H1 (cell line): ENCODE data around the gene ZNF619. TPM values are rescaled to one million over a fixed set of nuclear protein-coding genes. Genes with fewer than 3 reads are reported as not detected.

Source experiments
- CTCF ChIA-PET: fragments of 300-600 bp; sonication (Branson Sonifier 250); formaldehyde crosslinking; loops from one replicate; lab custom pipeline; 2021; ENCODE audit not compliant: partially characterized antibody; lab: Charles Lee
- POLR2A ChIA-PET: fragments of 300-600 bp; sonication (Branson Sonifier 250); formaldehyde crosslinking; loops from one replicate; lab custom pipeline; 2021; ENCODE audit warnings: inconsistent platforms; ENCODE audit not compliant: partially characterized antibody; lab: Charles Lee
- DNase-seq, 2 experiments: peaks; one replicate each; pipeline versions ENCODE4 v3.0.0 to v3.0.0-alpha.2; 2010 to 2022; ENCODE audit warnings: low spot score in 2 of 2, low read depth in 1 of 2, mixed read lengths in 1 of 2
- FAIRE-seq: peaks from 2 replicates; lab custom pipeline; 2011; peaks lifted over from hg19 to GRCh38; lab: Jason Lieb, UNC
- H2AFZ ChIP-seq: 2 replicates; pipeline ENCODE4 v1.8.1; 2012; ENCODE audit warnings: low read length, inconsistent platforms
- H2AK5ac ChIP-seq: 2 replicates; pipeline ENCODE4 v1.6.1; 2013; ENCODE audit warnings: low read depth, low read length
- H2BK120ac ChIP-seq: replicated peaks from 2 replicates; pipeline ENCODE3; 2013; ENCODE audit warnings: low read depth, low read length, inconsistent platforms
- H2BK12ac ChIP-seq: 2 replicates; pipeline ENCODE4 v1.6.1; 2013; ENCODE audit warnings: low read depth, low read length
- H2BK15ac ChIP-seq: 2 replicates; pipeline ENCODE4 v1.6.1; 2013; ENCODE audit warnings: low read length
- H2BK20ac ChIP-seq: 2 replicates; pipeline ENCODE4 v1.6.1; 2013; ENCODE audit warnings: low read length
- H2BK5ac ChIP-seq: 2 replicates; pipeline ENCODE4 v1.6.1; 2013; ENCODE audit warnings: low read depth, low read length
- H3K14ac ChIP-seq: 2 replicates; pipeline ENCODE4 v1.6.1; 2013; ENCODE audit warnings: inconsistent platforms; ENCODE audit not compliant: insufficient read length
- H3K18ac ChIP-seq: 2 replicates; pipeline ENCODE4 v1.6.1; 2013; ENCODE audit warnings: low read length; ENCODE audit errors: extremely low read depth
- H3K23ac ChIP-seq: 2 replicates; pipeline ENCODE4 v1.6.1; 2013; ENCODE audit warnings: inconsistent platforms; ENCODE audit not compliant: insufficient read length
- H3K23me2 ChIP-seq: 2 replicates; pipeline ENCODE4 v1.6.1; 2013; ENCODE audit warnings: low read depth, low read length
- H3K27ac ChIP-seq: 2 replicates; pipeline ENCODE4 v1.6.1; 2011; ENCODE audit warnings: low read depth, low read length, inconsistent platforms
- H3K27me3 ChIP-seq, 4 experiments: replicated peaks in 1 of 4; 1 replicate in 1 of 4; 2 replicates in 3 of 4; pipeline versions ENCODE4 v1.6.1 to v1.8.1; 2011 to 2013; ENCODE audit warnings: low read length in 3 of 4, mild to moderate bottlenecking in 3 of 4, inconsistent platforms in 2 of 4, mixed read lengths in 2 of 4, moderate library complexity in 1 of 4; ENCODE audit not compliant: control insufficient read depth in 3 of 4, insufficient read depth in 3 of 4; ENCODE audit errors: extremely low read depth in 1 of 4
- H3K36me3 ChIP-seq, 4 experiments: 2 replicates each; pipeline versions ENCODE4 v1.6.1 to v1.8.1; 2011 to 2013; ENCODE audit warnings: mild to moderate bottlenecking in 4 of 4, low read length in 3 of 4, moderate library complexity in 2 of 4, control low read depth in 1 of 4, inconsistent platforms in 1 of 4; ENCODE audit not compliant: insufficient read depth in 4 of 4, control insufficient read depth in 2 of 4
- H3K4ac ChIP-seq: replicated peaks from 2 replicates; pipeline ENCODE3; 2013; ENCODE audit warnings: low read length, low read depth, mixed read lengths, inconsistent platforms; ENCODE audit not compliant: insufficient read length
- H3K4me1 ChIP-seq, 4 experiments: replicated peaks in 1 of 4; 1 replicate in 1 of 4; 2 replicates in 3 of 4; pipeline versions ENCODE4 v1.6.1 to v1.8.1; 2011 to 2013; ENCODE audit warnings: low read length in 3 of 4, inconsistent platforms in 2 of 4, mixed read lengths in 1 of 4; ENCODE audit not compliant: insufficient read depth in 4 of 4, control insufficient read depth in 3 of 4
- H3K4me2 ChIP-seq, 2 experiments: 2 replicates each; pipeline versions ENCODE4 v1.6.1 to v1.8.1; 2011 to 2013; ENCODE audit warnings: low read depth in 2 of 2, low read length in 2 of 2, control low read depth in 1 of 2, inconsistent platforms in 1 of 2, mild to moderate bottlenecking in 1 of 2; ENCODE audit not compliant: insufficient read depth in 1 of 2
- H3K4me3 ChIP-seq, 4 experiments: fragments of 200-600, 300-600 bp in 1 of 4; sonication (generic), shearing (Covaris generic), sonication (Bioruptor Twin) in 1 of 4; 2 replicates each; pipeline versions ENCODE4 v1.5.1 to v1.8.1; 2011 to 2016; ENCODE audit warnings: low read length in 4 of 4, low read depth in 3 of 4, control low read depth in 2 of 4, inconsistent platforms in 2 of 4, mild to moderate bottlenecking in 2 of 4, mixed read lengths in 1 of 4, moderate library complexity in 1 of 4; ENCODE audit not compliant: insufficient read depth in 2 of 4; ENCODE audit errors: extremely low read depth in 1 of 4
- H3K56ac ChIP-seq: replicated peaks from 2 replicates; pipeline ENCODE3; 2013; ENCODE audit warnings: low read depth, mild to moderate bottlenecking, mixed read lengths, low read length, inconsistent platforms; ENCODE audit not compliant: insufficient read length
- H3K79me1 ChIP-seq: 2 replicates; pipeline ENCODE4 v1.6.1; 2013; ENCODE audit warnings: low read depth, low read length, control low read depth
- H3K79me2 ChIP-seq, 2 experiments: 2 replicates each; pipeline versions ENCODE4 v1.6.1 to v1.8.1; 2012 to 2013; ENCODE audit warnings: low read length in 2 of 2, mild to moderate bottlenecking in 2 of 2, inconsistent platforms in 1 of 2; ENCODE audit not compliant: insufficient read depth in 2 of 2, control insufficient read depth in 1 of 2
- H3K9ac ChIP-seq, 4 experiments: replicated peaks in 1 of 4; 1 replicate in 1 of 4; 2 replicates in 3 of 4; pipeline versions ENCODE4 v1.6.1 to v1.8.1; 2011 to 2013; ENCODE audit warnings: low read depth in 3 of 4, low read length in 3 of 4, control low read depth in 2 of 4, mild to moderate bottlenecking in 2 of 4, moderate library complexity in 2 of 4, inconsistent platforms in 1 of 4; ENCODE audit errors: extremely low read depth in 1 of 4
- H3K9me3 ChIP-seq, 2 experiments: 2 replicates each; pipeline versions ENCODE4 v1.6.1 to v1.8.1; 2012 to 2013; ENCODE audit warnings: mild to moderate bottlenecking in 2 of 2, moderate library complexity in 2 of 2, control low read depth in 1 of 2, inconsistent platforms in 1 of 2, low read depth in 1 of 2, low read length in 1 of 2, mixed read lengths in 1 of 2; ENCODE audit not compliant: insufficient read depth in 2 of 2
- H4K20me1 ChIP-seq, 2 experiments: replicated peaks in 1 of 2; 2 replicates each; pipeline versions ENCODE3 to v1.8.1; 2011 to 2013; ENCODE audit warnings: inconsistent platforms in 2 of 2, low read length in 2 of 2, mild to moderate bottlenecking in 1 of 2; ENCODE audit not compliant: insufficient read depth in 2 of 2, control insufficient read depth in 1 of 2
- H4K5ac ChIP-seq: 2 replicates; pipeline ENCODE4 v1.6.1; 2013; ENCODE audit warnings: low read length, low read depth, mixed read lengths, inconsistent platforms; ENCODE audit not compliant: insufficient read length
- H4K8ac ChIP-seq: 2 replicates; pipeline ENCODE4 v1.8.0; 2013; ENCODE audit warnings: mild to moderate bottlenecking, moderate library complexity, low read length, inconsistent platforms; ENCODE audit not compliant: insufficient read depth; ENCODE audit errors: extremely low read depth
- H4K91ac ChIP-seq: replicated peaks from 2 replicates; pipeline ENCODE3; 2013; ENCODE audit warnings: low read length, mixed read lengths, inconsistent platforms; ENCODE audit not compliant: insufficient read length
- GTF2F1 ChIP-seq: IDR thresholded peaks from 2 replicates; pipeline ENCODE4 v1.6.1; 2012; ENCODE audit warnings: low read depth, low read length, improper control_type of control experiment, borderline replicate concordance
- NANOG ChIP-seq: IDR thresholded peaks from 2 replicates; pipeline ENCODE4 v1.6.1; 2011; ENCODE audit warnings: low read length, low read depth, mild to moderate bottlenecking, inconsistent platforms; ENCODE audit not compliant: insufficient read depth, poor library complexity, severe bottlenecking
- POLR2AphosphoS5 ChIP-seq: IDR thresholded peaks from 2 replicates; pipeline ENCODE4 v1.6.1; 2011; ENCODE audit warnings: low read depth, low read length
- SRF ChIP-seq: IDR thresholded peaks from 2 replicates; pipeline ENCODE4 v1.6.1; 2011; ENCODE audit warnings: mild to moderate bottlenecking, low read depth, low read length, moderate library complexity
- WGBS, 2 experiments: shearing (Covaris generic) in 1 of 2; methylation state at CpG; one replicate each; pipeline versions ENCODE4 v1.1.6 to v1.1.7; 2013 to 2015; ENCODE audit warnings: low lambda C conversion rate in 2 of 2, mixed read lengths in 2 of 2, inconsistent platforms in 1 of 2, low coverage in 1 of 2, missing lambda C conversion rate in 1 of 2; ENCODE audit not compliant: insufficient replicate concordance in 2 of 2, insufficient coverage in 1 of 2, insufficient read length in 1 of 2; ENCODE audit errors: extremely low coverage in 1 of 2, missing lambda C conversion rate in 1 of 2; 5-methylcytosine and 5-hydroxymethylcytosine counted together
- polyA plus RNA-seq, 7 experiments: library from polyadenylated mRNA; depleted of rRNA in 3 of 7; stranded (reverse) in 5 of 7; unstranded in 2 of 7; fragments of >200 nt in 5 of 7; fragments of 200-250 nt in 2 of 7; gene quantifications; 1 replicate in 5 of 7; 2 replicates in 1 of 7; 4 replicates in 1 of 7; pipeline versions ENCODE4 v1.2.1 to v1.2.3, GENCODE V29; 2011 to 2013; ENCODE audit warnings: missing spikeins in 2 of 7, mixed read lengths in 2 of 7
- total RNA-seq: library from RNA; stranded (reverse); fragmentation: NEBNext Ultra II Directional; extraction: Animal tissue kit (Norgen Biotek cat#: 25700); gene quantifications from 2 replicates; pipeline ENCODE4 v1.2.1, GENCODE V29; 2021

The ZNF619 gene
- total and polyA plus RNA-seq, 2 of the 8 experiments (the other 6 are each of a cell fraction or from before 2014, with no cell fraction given): 2.3 to 8.2 TPM

DNA sequence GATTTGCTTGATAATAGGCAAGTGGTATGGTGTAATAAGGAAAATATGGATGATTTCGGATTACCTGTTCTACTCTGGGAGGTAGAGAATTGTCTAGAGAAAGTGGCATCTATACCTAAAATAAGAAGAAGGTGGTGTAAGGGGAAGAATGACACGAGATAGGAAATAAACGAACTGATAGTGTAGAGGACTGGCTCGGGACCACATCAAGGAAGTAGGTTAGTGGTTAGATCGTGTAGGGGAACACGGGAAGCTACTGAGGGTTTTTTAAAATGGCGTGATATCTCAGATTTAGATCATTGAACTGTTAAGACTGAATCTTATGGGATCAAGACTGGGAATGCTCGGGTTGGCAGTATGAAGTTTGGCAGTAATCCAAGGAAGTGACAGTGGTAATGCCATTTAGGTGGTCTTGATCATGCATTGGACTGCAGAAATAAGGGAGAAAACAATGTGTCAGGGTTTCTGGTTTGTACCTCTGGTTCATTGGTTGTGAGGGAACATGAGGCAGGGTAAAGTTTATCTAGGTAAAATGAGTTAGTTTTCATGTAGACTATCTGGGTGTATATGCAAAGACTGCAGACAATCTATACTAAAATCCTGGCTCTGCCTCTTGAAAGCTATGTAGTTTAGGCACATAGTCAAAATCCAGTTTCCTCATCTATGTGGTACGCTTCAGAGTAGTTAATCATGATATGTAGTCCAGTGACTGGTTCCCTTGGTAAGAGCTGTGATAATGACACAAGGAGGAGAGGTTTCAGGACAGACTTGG lies 12.4 kb upstream of the ZNF619 start:
- no peak overlapping the region for H4K8ac ChIP-seq
- no peak overlapping the region for H2BK15ac ChIP-seq
- no peak overlapping the region for H3K56ac ChIP-seq
- H3K79me1 ChIP-seq: peaks cover 2% of the 10 kb centered on the region; the same call in 1 of the 2 replicates
- no peak overlapping the region for H2BK20ac ChIP-seq
- no peak overlapping the region for H2AK5ac ChIP-seq
- H4K91ac ChIP-seq: no peak overlapping the region
- H3K4me3 ChIP-seq: no peak overlapping the region
- H3K23ac ChIP-seq: no peak overlapping the region
- H2BK5ac ChIP-seq: no peak overlapping the region
- no peaks in the 10 kb centered on the region for H3K23me2 ChIP-seq
- no peak for TF ChIP-seq NANOG
- no peak for TF ChIP-seq GTF2F1
- TF ChIP-seq SRF: no peak
- peak; percentile 55; the same call in 1 of the 2 replicates for TF ChIP-seq POLR2AphosphoS5
- TF ChIP-seq, all 59 proteins: peak for 1
- peaks cover 14% of the 10 kb centered on the region in 2 experiments for H4K20me1 ChIP-seq
- H3K4me1 ChIP-seq: no peaks in the 10 kb centered on the region
- no peak overlapping the region for H3K18ac ChIP-seq
- ChIA-PET POLR2A (interaction anchor here (1.3 to 10.2 kb wide), 12 partner anchors 5 to 150 kb away, joined by 3 to 64 read pairs (median 9); partner anchors contain the start of genes RPL14, ZNF619 and ZNF620), CTCF (interaction anchor here (0.7 to 1.8 kb wide), 3 partner anchors 10 to 137 kb away, joined by 3 to 8 read pairs (median 3); no protein-coding TSS in a partner anchor)
- no peaks in the 10 kb centered on the region for H3K27me3 ChIP-seq
- no peak overlapping the region for H3K14ac ChIP-seq
- H3K36me3 ChIP-seq: peaks cover 19 to 66% (median 42%) of the 10 kb centered on the region in 4 experiments
- no peak for FAIRE-seq
- H3K9me3 ChIP-seq: no peaks in the 10 kb centered on the region
- no peak overlapping the region for H3K9ac ChIP-seq
- WGBS, 2 experiments: 77% methylated on average over 9 of the region's 9 CpGs; no CpG with 5 or more reads in 1 of the 2 experiments
- no peak overlapping the region for H3K4me2 ChIP-seq
- H2AFZ ChIP-seq: no peak overlapping the region
- no peak overlapping the region for H4K5ac ChIP-seq
- H2BK120ac ChIP-seq: no peak overlapping the region
- no peak for DNase-seq
- H3K4ac ChIP-seq: no peak overlapping the region
- H2BK12ac ChIP-seq: no peak overlapping the region
- H3K27ac ChIP-seq: no peak overlapping the region
- peaks cover 0 to 8% of the 10 kb centered on the region in 2 experiments; a peak in 1 of 4 replicates for H3K79me2 ChIP-seq
